ENCODE data around the gene TTLL13.
A peak's percentile ranks its signal among the peaks of the same experiment; 100 is the strongest.
"Not testable (repeated sequence)": the region's sequence is repeated elsewhere in the genome, so short reads cannot be mapped to it uniquely, and the experiment has no call there.

Gene TTLL13

DNA sequence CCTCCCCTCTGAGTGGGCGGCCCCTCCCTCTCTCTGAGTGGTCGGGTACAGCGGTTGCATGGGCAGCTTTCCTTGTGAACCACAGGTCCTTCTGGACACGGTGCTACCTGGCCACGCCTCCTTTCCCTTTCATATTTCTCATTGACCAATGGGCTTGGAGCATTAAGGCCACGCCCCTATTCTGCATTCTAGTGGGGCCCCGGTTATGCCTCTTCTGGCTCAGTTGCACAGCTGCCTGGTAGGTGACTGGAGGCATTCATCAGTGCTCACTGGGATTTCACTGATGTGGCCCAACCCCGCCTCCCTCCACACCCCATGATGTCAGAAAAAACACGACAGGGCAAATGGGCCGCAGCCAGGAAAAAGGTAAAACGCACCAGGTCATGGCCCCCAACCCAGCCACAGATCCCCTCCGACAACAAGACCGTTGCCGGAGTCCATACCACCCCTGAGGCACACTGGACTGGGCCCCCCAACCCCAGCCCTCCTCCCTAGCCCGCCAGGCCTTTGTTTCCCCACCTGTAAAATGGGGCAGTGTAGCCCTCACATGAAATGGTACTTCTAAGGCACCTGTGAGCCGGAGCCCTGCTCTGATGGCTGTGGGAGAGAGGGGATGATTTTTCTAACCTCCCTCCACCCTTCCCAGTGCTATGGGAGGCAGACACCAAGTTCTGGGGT, 42.5 kb downstream of the TTLL13 start:
- DNase-seq: no peak

DNA sequence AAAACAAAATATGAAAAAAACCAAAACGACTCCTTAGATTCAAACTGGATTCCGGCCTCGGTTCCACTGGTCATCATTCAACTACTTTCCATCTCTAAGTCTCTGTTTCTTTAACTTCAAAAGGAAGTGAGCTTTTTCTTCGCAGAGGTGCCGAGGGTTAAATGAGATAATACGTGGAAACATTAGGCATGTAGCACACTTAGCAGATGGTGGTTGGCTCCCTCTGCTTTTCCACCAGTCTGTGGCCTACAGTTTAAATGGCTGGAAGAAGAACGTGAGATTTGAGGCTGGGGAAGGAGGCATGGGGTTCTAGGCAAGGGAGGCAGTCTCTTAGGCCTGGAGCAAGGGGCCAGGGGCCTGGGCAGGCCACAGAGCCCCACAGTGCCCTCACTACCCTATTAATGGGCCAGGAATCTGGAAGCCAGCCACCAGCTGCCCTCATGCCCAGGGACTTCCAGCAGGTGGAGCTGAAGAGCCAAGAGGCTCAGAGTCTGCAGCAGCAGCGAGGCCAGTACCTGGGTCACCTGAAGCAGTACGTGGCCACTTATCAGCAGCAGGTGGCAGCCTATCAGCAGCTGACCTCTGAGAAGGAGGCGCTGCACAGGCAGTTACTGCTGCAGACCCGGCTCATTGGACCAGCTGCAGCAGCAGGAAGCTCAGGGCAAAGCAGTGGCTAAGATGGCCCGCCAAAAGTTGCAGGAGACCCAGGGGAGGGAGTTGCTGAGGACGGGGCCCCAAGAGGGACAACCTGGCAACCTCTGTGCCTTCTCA, 43.9 kb downstream of the TTLL13 start:
- DNase-seq: peak; percentile 60

DNA sequence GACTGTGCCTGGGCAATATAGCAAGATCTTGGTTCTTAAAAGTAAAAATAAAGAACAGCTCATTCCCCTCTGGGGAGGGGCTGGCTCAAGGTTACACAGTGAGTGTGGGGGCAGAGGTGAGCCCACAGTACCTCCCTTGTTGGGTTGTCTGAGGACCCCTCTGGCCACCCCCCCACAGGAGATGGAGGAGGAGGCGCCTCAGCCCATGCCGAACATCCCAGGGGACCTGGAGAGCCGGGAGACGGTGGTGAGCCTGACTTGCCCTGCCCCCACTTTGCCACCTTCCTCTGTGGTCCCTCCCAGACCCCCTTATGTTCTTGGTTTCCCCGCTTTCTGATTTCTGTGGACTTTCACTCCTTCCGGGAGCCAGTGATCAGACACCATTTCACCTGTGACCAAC, 44.8 kb downstream of the TTLL13 start:
- DNase-seq: no peak

DNA sequence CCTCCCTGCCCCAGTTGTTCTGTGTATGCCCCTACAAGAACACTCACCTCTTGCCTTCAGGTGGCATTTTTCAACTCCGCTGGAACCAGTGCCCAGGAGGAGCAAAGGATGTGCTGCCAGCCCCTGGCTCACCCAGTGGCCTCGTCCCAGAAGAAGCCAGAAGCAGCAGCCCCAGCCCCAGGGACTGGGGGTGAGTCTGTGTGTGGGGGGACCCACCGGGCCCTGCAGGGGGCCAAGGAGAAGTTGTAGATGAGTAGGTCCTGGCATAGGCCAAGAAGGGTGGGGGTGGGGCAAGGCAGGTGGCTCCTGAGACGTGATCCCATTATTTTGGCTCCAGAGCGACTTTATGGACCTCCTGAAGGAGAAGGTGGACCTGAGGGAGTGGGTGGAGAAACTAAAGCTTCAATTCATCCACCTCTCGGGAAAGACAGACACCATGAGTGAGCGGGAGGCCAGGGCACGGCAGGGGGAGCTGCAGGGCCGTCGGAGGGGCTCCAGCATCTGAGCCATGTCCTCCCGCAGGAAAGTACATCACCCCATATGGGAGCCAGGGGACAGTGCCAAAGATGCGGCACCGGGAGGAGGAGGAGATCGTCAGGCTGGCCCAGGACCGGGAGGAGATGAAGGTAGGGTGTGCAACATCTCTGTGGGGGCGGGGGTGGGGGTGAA, 45.4 kb downstream of the TTLL13 start:
- DNase-seq: no peak

DNA sequence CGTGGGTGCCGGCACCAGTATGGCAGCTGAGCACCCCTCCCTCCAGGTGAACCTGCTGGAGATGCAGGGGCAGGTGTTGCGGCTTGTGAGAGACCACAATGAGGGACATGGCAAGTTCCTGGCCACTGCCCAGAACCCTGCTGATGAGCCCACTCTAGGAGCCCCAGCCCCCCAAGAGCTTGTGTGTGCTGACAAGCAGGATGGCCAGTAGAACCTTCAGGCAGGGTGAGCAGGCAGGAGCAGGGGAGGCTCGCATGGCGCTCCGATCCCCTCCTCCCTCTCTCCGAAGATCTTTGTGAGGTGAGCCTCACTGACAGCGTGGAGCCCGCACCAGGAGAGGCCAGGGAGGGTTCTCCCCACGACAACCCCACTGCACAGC, 45.9 kb downstream of the TTLL13 start:
- DNase-seq: no peak

DNA sequence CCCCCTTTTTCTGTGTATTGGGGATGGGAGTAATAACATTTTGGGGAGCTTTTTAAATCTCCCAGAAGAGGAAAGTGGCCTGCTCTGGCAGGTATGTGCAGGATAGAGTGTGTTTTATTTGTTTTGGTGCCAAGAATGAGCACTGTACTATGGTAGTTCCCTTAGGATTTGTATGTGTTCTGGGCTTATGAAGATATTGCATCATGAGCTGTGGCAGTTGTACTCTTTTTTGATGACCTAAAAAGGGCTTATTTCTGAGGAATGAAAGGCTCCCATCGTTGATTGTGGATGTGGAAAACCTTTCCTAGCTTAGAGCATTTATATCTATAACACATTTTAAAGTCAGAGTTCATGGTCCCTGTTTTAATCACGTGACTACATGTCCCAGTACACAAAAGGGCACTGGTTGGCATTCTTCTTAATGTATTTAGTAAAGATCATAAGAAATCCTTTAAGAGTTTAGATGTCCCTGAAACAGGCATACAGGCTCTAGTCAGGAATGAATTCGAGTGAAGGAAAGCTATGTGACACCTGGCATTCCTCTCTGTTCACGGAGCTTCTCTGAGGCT, 47.0 kb downstream of the TTLL13 start:
- DNase-seq: not testable (repeated sequence)

DNA sequence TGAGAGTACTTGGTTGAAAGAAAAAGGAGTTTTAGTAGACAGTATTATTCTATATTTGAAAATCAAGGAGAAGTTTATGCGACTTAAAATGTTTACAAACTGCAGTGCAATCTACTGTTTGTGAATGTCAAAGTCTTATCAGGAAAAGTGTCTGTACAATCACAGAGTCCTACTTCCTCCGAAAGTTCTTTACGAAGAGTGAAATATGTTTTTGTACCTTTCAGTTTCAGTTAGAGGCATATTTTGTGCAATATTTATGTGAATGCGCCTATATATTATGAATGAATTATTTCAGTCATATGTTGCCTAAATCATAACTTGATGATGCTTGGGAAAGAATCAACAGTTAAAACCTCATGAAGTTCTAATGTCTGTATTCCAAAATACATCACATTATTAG, 47.7 kb downstream of the TTLL13 start:
- DNase-seq: no peak

DNA sequence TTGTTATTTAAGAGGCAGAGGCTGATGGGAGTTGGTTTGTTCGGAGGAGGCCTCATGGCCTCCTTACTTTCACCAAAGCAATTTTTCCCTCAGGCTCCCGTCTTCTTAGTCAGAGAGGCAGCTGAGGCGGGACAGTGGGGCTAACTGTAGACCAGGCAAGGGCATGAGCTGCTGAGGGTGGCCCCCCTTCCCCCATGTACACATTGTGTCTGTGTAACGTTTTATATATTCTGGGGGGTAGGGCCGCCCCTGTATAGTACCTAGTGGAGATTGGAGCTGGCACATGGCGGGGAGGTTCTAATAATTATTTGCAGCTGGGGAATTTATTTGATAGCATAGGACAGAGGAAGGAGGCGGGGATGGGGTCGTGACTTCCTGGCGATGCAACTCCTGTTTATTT, 51.2 kb downstream of the TTLL13 start:
- no peak for DNase-seq

DNA sequence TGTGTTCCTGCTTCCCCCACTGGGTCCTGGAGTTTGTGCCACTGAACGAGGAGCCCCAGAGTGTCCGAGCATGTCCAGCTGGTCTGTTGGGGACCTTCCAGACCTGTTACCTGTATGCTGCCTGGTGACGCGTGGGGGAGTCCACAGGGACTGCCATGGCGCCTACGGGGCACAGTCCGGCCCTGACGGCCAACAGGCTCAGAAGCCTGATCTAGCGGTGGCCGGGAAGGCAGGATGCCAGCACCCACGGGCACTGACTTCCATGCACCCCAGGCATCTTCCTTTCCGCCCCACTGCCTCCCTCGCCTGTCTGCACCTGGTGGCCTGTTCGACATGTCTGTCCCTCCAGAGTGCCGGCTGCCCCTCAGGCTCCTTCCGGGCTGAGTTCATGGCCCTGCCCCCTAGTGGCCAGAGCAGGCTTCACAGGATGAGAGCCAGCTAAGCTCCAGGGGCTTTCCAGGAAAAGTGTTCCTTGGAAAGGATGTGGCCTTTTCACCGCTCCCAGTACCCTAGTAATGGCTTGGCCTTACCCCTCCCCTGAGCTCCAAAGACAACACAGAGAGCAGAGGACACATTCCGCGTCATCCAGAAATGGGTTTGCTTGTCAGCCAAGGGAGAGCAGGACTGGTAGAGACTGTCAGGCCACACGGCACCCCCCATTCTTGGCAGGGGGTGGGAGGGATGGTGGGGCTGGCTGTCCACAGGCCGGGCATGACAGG, 51.8 kb downstream of the TTLL13 start:
- DNase-seq: peak; percentile 52

DNA sequence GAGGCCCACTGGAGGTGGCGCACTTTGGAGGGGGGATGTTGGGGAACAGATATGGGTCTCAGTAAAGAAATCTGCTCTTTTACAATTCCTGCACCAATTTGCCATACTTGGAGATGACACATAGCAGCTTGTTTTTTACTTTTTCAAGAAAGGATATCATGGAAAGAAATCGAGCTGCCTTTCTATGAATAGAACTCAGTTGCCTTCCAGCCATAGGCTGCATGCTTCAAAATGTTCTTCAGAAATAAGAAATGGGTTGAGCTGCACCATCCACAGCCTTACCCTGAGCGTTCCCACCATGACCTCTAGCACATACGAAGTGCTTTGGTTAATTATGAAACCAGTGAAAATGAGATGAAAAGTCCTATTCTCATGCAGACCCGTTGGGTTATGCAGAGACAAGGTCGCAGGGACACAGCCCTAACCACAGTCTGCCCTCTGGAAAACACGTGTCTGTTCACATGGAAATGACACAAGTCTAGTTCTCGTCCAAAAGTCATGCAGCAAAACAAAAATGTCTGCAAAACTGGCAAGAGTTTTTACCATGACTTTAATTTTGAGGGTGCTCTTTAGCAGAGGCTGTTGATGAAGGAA, 52.4 kb downstream of the TTLL13 start:
- DNase-seq: no peak

DNA sequence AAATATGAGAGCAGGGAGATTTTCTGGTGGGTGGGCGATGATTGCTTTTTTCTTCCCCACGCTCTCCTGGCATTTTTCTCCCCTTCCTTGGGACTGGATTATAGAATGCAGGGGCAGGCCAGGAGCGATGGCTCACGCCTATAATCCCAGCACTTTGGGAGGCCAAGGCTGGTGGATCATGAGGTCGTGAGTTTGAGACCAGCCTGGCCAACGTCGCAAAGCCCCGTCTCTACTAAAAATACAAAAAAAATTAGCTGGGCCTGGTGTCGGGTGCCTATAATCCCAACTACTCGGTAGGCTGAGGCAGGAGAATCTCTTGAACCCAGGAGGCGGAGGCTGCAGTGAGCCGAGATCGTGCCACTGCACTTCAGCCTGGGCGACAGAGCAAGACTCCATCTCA, 56.0 kb downstream of the TTLL13 start:
- DNase-seq: not testable (repeated sequence)

DNA sequence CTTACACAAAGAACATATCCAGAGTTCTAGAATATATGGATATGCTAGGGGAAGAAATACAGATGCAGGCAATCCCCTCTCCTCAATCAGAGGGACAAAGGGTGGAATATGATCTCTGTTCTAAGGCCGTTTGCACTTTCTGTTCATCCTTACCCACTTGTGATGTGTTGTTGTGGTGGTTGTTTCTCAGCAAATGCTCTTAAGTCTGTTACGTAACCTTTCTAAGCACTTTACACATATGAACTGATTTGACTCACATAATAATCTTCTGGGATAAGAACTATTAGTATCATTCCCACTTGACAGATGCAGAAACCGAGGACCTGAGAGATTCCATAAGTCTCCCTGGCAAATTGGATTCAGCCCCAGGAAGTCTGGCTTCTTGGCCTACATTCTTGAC, 56.6 kb downstream of the TTLL13 start:
- no peak for DNase-seq

DNA sequence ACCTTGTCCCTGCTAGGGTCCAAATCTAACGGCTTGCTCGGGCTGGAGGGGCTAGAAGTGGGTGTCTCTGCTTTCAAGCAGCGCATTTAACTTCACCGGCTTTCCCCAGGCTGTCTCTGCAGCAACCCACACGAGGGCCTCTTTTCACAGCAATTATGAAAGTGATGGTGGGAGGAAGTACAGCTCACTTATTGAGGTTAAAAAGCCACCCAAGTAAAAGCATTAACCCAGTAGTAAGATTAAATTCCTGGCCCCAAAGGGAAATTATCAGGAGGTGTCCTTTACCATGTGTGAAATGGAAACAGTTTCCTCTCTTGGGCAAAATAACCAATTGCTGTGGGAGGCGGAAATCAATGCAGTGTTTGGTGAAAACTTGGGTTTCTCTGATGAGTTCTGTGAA, 57.2 kb downstream of the TTLL13 start:
- DNase-seq: no peak

DNA sequence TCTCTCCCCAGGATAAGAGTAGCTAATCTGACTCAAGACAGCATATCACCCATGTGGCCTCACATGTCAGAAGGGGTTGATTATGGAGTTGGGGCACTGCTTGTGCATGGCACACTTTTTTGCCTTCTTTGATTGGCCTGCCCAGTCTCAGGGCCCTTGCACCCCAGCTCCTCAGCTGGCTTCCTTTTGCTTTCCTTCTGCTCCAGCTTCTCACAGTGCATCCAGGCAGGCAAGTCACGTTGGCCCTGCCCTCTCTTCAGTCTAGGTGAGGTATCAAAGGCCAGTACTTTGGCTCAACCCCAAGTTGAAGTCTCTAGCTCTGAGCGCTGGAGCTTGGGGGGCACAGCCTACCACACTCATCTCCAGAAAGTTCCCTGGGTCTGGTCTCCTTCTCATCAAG, 58.3 kb downstream of the TTLL13 start:
- DNase-seq: no peak

DNA sequence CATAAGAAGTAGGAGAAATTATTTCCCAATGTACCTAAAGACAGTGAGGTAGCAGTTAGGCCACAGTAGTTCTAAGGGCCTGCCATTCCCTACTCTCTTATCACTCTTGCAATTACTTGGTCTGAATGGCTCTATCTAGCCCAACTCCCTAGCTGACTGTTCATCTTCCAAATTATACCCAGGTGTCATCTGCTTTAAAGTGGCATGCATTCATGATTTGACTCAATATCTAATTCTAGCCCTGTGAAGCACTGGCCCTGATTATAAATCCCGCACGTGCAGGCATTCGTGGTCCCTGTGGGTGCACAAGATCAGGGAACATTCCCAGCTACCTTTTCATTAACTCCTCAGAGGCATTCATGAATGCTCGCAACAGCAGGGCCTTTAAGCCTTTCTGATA, 59.7 kb downstream of the TTLL13 start:
- no peak for DNase-seq
